Right kidney (tissue), 9 donors: ENCODE measurements around the gene TLX1.

Source experiments
- DNase-seq: peaks from one replicate; pipeline ENCODE4 v3.0.0-alpha.2; 2016
- long read RNA-seq, 8 donors: transcript quantifications; one replicate each; lab custom pipeline, GENCODE V29; 2026

TLX1 gene
- long read RNA-seq, donor 1 = 0 reads
- long read RNA-seq, donor 2 = 0 reads
- long read RNA-seq, donor 3 = 0 reads
- long read RNA-seq, donor 4 = 0 reads
- long read RNA-seq, donor 5 = 0 reads
- long read RNA-seq, donor 6 = 0 reads
- long read RNA-seq, donor 7 = 0 reads
- long read RNA-seq, donor 8 = 0 reads

DNA sequence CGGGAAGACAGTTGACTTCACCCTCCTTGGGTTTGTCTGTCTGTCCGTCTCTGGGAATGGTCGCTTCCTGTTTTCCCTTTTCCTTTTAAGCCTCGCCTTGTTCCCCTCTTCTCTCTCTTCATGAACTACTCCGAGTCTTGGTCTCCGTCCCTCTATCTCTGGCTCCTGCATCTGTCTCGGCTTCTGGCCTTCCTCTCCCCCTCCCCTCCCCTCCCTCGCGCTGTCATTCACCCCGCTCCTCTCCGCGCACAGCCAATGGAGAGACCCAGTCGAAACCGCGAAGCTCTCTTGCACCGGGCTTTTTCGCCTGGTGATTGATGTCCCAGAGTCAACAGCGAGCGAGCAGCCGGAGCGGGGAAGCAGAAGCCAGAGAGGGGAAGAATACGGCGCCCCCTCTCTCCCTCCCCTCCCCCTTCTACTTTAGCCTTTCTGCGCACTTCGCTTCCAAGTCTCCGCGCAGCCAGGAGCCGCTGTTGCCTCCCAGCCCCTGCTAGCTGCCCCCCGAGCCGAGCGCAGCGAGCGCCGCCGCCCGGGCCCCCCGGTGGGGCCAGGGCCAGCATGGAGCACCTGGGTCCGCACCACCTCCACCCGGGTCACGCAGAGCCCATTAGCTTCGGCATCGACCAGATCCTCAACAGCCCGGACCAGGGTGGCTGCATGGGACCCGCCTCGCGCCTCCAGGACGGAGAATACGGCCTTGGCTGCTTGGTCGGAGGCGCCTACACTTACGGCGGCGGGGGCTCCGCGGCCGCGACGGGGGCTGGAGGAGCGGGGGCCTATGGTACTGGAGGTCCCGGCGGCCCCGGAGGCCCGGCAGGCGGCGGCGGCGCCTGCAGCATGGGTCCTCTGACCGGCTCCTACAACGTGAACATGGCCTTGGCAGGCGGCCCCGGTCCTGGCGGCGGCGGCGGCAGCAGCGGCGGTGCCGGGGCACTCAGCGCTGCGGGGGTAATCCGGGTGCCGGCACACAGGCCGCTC lies at the start of gene TLX1:
TLX1 (plus strand) TSS at position 317 of the 978 bp plus-strand sequence; CDS start at position 559, 242 bp downstream.
- peak; percentile 66 for DNase-seq

DNA sequence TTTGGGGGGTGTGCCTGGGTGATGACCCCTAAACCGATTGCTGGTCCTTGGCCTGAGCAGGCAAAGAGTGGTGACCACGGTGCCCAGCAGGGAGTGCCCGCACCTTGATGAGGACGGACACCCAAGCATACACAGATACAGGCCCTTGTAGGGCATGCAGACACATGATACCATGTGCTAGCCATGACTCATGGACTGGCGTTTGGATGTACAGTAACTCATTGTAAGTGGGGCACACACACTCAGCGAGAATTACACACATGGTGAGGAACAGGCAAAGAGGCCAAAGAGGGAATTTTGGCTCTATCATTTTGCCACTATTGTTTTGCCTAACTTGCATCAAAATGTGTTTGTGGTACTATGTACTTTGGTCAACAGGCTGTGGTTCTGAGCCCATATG lies 45.3 kb upstream of the TLX1 start:
- no peak for DNase-seq

DNA sequence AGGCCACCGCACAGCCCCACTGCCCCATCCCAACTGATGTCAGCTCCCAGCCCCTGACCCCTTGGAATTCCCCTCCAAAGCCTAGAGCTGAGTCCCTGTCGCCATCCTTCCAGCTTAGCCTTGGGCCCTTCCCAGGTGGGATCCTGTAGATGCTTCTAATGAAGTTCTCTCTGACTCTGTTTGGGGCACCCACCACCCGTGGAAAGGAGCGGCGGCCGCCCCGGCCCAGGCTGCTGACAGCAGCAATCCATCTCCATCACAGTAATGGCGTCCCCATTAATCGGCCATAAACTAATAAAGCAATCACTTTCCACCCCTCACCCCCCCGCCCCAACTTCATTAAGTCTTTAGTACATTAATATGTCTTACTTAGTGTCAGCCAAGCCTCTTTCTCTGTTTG lies 43.7 kb upstream of the TLX1 start:
- no peak for DNase-seq

GRCh38 chr10:101087965-101088364 lies 43.1 kb upstream of the TLX1 start:
- no peak for DNase-seq

DNA sequence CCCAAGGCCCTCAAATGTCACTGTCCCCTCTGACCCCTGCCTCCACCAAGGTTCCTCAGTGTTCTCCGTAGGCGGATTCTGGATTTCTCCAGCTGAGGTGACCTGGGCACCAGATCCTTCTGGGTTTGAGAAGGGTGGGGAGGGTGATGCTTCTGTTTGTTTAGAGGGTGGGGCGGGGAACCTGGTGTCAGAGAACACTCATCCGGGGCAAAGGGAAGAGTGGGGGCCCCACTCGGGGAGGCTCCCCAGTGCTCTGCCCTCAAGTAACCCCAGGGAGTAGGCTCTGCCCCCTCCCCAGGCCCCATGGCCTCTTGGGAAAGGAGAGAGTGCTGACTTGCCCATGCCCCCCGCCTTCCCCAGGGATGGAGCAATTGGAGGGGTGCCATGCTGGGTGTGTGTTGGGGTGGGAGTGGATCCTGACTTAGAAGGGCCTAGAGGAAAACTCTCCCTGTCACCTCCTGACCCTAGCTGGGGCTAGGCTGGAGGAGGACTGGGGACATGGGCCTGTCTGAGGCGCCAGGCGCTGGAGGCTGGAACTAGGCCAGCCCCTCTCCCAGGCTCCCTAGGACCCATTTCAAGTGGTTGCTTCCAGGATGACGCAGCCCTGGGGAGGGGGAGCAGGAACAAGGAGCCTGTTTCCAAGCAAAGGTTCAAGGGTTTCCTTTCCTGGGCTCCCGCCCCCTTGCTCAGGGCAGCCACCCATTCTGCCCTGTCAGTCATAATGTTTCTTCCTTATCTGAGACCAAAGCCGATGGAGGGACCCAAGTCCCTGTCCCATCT lies 41.4 kb upstream of the TLX1 start:
- no peak for DNase-seq

DNA sequence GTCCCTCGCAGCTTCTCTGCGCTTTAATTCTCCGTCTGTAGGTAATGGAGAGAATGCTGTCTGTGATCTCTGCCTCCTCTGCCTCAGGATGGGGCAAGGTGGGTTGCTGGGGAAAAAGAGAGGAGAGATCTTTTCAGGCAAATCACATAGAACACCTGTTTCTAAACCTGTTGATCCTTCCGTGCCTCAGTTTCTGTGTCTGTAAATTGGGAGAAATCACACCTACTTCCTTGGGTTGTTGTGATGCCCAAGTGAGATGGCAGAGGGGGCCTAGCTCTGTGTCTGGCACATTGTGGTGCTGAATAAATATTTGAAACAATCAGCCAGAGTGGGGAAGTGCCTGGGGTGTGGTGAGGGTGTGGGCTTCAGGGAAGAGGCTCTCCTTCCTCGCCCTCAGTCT lies 40.5 kb upstream of the TLX1 start:
- no peak for DNase-seq

GRCh38 chr10:101091546-101092290 lies 39.4 kb upstream of the TLX1 start:
- DNase-seq = no peak

DNA sequence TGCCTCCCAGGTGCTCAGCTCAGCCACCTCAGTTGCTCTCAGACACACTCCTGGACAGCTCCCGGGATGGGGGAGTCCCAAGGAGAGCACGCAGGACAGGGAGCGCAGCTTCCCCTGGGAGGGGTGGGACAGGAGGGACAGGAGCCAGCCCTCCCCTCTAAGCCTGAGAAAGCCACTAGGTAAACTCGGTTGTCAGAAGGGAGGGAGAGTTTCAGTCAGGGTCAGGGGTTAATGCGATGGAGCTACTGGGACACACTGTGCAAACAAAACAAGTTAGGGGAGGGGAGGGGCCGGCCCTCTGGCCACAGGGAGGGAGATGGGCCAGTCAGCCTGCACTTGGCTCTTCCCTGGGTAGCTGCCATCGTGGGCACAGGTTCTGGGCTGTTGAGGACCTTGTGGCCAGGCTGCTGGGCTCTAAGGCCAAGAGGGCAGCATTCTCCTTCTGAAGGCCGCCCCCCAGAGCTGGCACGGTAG lies 38.2 kb upstream of the TLX1 start:
- DNase-seq = peak; percentile 31

GRCh38 chr10:101094121-101094879 lies 36.8 kb upstream of the TLX1 start:
- peak; percentile 69 for DNase-seq

GRCh38 chr10:101095004-101095403 lies 36.1 kb upstream of the TLX1 start:
- no peak for DNase-seq

DNA sequence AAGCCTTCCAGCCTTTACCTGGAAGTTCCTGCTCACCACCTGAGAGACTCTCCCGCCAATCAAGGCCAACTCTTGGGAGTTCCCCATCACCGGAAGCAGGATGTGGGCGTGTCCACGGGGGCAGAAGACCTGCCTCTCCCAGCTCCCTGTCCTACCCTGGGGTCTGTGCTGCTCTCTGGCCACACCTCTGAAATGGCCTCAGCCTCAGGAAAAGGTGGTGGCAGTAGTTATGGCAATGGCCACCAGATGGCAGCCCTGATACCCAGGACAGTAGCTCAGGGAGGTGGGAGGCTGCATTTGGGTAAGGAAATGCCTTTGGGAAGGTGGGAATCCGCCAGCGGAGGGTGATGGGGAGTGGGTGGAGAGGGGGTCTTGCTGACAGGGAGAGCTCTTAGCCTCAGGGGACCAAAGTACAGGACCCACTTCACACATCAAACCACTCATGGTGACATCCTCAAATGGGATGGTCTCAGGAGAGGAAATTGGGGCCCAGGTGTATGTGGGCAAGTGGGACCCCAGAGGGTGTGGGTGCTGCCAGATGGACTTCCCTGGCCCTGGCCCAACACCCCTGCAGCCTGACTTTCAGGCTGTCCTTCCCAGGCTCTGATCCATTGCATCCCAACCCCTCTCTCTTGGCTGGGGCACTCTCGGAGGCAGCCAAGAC lies 35.4 kb upstream of the TLX1 start:
- DNase-seq = peak; percentile 61

GRCh38 chr10:101096378-101096777 lies 34.7 kb upstream of the TLX1 start:
- no peak for DNase-seq

GRCh38 chr10:101097881-101098280 lies 33.2 kb upstream of the TLX1 start:
- no peak for DNase-seq

GRCh38 chr10:101099901-101100300 lies 31.2 kb upstream of the TLX1 start:
- DNase-seq = no peak

DNA sequence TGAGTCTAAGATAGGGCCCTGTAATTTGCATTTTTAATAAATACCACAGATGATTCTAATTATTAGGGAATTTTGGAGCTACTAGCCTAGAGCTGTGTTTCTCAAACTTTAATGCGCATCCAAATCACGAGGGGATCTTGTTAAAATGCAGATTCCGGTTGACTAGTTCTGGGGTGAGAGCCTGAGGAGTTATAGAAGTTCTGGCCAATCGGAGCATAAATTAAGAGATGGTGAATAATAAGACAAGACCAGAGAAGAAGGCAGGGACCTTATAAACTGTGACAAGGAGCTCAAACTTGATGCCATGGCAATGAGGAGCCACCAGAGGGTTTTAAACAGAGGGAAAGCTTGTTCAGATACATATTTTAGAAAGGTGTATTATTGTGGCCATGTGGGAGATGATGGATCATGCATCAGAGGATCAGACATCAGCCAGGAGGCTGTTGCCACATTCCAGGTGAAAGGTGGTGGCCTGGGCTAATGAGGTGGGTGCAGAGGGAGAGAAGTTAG lies 29.7 kb upstream of the TLX1 start:
- no peak for DNase-seq

- no peak for DNase-seq
These were observed 27.7 kb upstream of the TLX1 start for GRCh38 chr10:101103430-101103829.

DNA sequence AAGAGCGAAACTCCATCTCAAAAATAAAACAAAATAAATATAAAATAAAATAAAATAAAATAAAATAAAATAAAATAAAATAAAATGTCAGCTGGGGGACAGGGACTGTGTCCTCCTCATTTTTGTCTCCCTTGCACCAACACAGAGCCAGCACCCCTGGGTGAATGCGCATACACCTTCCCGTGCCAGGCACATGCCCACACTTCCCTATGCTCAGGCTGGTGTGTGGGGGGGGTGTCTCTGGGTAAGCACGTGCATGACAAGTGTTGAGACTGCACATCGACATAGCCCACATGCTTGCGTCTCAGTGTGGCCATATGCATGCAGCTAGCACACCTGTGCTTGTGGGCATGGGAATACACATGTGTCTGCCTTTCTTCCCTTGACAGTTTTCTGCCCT lies 24.7 kb upstream of the TLX1 start:
- DNase-seq = no peak

DNA sequence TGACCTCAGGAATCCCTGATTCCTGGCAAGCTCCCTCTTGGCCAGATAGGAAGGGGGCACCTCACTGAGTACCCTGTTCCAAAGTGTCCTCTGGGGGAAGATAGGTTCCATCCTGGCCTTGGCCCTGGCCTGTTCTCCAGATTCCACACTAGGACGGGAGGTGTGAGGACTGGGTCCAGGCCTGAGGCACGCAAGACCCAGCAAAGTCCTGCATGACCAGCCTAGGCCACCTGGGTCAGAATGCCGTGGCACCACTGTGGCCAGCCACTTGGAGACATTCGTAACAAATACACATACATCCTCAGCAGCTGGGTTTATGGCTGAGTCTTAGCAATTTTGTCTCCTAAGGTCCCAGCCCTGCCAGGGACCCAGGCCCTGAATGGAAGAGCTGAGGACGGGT lies 23.3 kb upstream of the TLX1 start:
- DNase-seq = no peak

DNA sequence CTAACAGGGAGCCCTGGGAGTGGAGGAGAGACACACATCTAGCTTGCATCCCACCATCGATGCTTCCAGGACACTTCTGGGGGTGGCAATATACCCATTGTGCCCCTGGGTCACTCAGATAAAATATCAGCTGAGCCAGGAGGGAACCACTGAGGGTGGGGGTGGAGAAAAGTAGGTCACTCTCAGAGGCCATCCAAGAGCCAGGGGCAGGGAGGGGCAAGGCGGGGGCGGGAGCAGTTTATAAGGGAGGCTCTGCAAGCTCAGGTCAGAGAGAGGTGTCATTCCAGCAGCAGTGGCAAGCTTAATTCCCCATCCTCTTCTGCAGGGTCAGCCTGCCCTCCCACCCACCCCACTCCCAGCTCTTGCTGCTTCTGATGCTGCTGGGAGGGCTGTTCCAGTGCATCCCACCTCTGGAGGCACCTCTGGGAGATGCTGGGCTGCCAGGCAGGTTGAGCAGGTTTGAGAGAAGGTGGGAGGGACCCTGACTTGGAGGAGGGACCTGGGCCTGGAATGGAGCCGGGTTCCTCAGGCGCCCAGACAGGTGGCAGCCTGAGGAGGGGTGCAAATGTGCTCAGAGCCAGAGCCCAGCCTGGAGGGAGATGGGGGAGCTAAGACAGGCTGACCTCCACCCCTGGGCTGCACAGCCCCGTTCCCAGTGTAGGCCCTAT lies 20.1 kb upstream of the TLX1 start:
- DNase-seq = no peak

DNA sequence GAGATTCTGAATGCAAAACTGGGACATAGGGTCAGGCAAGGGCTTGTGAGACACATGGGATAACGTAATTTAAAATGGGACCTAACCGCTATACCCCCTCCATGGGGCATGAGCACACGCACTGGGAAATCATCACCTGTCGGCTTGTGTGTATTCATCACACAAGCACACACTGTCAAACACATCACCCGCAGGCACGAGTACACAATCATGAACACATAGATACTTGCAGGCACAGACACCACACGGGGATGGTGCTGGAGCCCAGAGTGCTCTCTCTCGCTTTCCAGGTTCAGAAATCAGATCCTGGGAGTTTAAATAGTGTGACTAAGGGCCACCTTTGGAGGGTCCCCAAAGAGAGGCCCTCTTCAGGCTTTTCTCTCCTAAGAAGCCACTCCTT lies 19.6 kb upstream of the TLX1 start:
- DNase-seq = no peak
